PC-9 (cell line): ENCODE data around the gene SLC38A8.

Source experiments
- EZH2 ChIP-seq: fragments of 200-600 bp; sonication (generic); IDR thresholded peaks from 2 replicates; pipeline ENCODE4 v1.8.0; 2017; ENCODE audit warnings: antibody characterized with exemption, low read depth
- TF ChIP-seq, protein P1 (sequence below): fragments of 200-600 bp; sonication (generic); conservative IDR thresholded peaks from 2 replicates; pipeline ENCODE4 v1.6.1; 2017; ENCODE audit warnings: mixed run types, antibody characterized with exemption, mild to moderate bottlenecking, moderate library complexity

DNA sequence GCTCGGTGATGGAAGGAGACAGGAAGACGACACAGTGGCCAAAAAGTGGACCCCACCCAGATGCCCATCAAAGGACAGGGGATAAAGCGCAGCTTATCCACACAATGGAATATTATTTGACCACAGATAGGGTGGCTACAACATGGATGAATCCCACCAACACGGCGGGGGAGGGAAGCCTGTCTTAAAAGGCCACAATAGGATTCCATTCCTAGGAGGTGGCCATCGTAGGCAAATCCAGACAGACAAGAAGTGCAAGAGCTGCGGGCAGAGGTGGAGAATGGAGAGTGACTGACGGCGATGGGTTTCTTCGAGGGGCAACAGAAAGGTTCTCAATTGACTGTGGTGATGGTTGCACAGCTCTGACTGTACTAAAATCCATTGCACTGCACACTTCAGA, 16.0 kb downstream of the SLC38A8 start:
- TF ChIP-seq, protein P1, sequence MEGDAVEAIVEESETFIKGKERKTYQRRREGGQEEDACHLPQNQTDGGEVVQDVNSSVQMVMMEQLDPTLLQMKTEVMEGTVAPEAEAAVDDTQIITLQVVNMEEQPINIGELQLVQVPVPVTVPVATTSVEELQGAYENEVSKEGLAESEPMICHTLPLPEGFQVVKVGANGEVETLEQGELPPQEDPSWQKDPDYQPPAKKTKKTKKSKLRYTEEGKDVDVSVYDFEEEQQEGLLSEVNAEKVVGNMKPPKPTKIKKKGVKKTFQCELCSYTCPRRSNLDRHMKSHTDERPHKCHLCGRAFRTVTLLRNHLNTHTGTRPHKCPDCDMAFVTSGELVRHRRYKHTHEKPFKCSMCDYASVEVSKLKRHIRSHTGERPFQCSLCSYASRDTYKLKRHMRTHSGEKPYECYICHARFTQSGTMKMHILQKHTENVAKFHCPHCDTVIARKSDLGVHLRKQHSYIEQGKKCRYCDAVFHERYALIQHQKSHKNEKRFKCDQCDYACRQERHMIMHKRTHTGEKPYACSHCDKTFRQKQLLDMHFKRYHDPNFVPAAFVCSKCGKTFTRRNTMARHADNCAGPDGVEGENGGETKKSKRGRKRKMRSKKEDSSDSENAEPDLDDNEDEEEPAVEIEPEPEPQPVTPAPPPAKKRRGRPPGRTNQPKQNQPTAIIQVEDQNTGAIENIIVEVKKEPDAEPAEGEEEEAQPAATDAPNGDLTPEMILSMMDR: no peak
- no peak for TF ChIP-seq EZH2
